SKM-1 treated with dmso at 0.1 percent for 144 hours (cell line): ENCODE measurements around the gene ADCYAP1.
"Not testable (repeated sequence)": the region's sequence is repeated elsewhere in the genome, so short reads cannot be mapped to it uniquely, and the experiment has no call there.

Source experiments
- DNase-seq: peaks from one replicate; lab custom pipeline; 2025; ENCODE audit not compliant: unreplicated experiment; lab: John Stamatoyannopoulos, UW

ADCYAP1 gene

DNA sequence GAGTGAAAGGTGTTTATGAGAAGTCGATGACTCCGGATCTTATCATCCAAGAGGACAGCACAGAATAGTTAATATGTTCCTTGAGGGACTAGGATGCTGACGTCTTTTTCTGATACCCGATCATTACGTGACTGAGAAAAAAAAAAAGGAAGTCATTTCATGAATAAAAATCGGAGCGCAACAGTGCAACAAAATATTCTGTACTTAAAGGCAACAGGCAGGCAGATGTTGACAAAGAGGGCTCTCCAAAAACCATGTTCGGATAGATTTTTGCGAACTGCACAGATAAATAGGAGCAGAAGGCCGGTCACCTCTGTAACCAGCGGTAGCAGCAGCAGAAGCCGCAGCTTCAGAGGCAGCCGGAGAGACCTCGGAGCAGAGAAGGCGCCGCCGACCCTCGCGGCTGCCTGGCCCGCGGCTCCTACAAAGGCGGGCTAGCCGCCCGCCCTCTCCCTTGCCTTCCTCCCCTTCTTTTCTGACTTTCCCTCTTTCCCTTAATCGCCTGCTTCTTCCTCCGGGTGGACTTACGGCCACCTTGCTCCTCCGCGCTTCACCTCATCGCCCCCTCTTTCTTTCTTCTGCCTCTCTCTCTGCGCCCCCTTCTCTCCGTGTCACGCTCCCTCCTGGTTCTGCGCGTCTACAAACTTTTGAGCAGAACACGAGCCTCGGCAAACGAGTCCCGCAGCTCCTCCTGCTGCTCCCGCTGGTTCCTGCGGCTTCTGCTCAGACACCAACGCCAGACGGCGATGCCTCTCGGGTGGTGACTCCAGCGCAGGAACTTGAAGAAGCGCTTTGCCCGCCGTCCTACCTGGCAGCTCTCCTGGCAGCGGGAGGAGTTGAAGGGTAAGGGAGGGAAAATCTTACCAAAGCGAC, at the start of gene ADCYAP1:
TSS of gene ADCYAP1 (plus strand) at position 654 of the 873 bp plus-strand sequence. CDS start 516 bp downstream, outside the sequence.
- no peak for DNase-seq

GRCh38 chr18:857986-858385, 46.7 kb upstream of the ADCYAP1 start:
- no peak for DNase-seq

DNA sequence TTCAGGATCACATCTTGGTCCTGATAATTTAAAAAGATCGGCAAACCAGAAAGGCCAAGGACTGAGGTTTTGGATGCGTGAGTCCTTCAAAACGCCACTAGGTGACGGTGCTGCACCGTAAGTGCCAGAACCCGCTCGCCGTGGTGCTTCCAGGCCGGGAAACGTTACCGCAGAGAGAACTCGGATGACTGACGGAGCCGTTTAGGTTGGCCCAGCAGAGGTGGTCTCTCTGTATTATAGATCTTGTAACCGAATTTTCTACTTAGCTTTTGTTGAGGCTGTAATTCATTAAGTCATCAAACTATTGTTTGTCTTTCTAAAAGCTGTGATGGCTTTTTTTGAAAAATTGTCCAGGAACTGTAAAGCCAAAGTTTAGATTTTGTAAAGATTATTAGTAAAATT, 39.8 kb upstream of the ADCYAP1 start:
- peak; percentile 49 for DNase-seq

- no peak for DNase-seq
Observed at GRCh38 chr18:867257-867656, 37.4 kb upstream of the ADCYAP1 start.

DNA sequence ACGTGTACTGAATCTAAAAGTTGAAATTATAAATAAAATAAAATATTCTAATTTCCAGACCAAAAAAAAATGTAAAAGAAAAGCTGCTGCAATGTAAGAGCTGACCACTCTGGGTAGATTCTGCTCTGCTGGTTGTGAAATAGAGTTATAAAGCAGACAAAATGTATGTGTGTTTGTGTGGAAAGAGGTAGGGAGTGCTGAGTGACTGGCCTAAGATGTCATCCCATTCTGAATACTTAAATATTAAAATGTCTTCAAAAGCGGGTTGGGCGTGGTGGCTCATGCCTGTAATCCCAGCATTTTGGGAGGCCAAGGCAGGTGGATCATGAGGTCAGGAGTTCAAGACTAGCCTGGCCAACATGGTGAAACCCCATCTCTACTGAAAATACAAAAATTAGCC, 31.2 kb upstream of the ADCYAP1 start:
- DNase-seq, result not testable (repeated sequence)

DNA sequence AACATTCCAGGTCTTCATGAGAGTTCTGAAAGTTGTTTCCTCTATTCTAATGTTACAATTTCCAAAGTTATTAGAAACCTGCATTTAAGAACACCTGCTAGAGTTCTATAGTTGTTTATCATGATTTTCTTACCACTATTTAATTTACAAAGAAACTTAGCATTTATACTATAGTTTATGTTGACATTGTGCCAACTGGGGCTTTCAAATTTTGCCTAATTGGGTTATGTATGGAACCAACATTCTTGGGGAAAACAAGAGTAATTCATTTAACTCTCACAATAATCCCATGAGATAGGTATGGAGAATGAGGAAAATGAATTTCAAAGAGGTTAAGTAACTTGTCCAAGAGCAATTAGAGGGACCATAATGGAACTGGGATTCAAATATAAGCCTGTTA, 28.8 kb upstream of the ADCYAP1 start:
- DNase-seq, result no peak

DNA sequence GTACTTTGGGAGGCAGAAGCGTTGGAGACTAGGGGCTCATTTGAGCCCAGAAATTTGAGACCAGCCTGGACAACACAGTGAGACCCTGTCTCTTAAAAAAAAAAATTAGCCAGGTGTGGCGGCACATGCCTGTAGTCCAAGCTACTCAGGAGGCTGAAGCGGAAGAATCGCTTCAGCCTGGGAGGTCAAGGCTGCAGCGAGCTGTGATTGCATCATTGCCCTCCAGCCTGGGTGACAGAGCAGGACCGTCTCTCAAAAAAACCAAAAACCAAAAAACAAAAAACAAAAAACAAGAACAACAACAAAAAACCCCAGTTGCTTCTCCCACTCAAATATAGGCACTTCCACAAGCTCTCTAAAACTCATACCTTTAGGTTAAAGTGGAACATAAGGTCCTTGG, 27.4 kb upstream of the ADCYAP1 start:
- no peak for DNase-seq

DNA sequence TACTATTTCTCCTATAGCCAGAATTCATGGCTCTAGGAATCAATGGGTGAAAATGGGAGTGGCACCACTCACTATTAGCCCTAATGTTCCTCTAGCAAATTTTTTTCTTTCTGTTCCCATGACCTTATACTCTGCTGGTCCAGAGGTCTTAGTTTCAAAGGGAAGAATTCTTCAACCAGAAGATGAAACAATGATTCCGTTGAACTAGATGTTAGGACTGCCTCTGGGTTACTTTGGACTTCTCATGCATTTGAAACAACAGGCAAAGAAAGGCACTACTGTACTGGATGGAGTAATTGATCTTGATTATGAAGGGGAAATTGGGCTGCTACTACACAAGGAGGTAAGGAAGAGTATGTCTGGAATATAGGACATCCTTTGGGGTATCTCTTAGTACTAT, 18.6 kb upstream of the ADCYAP1 start:
- no peak for DNase-seq

DNA sequence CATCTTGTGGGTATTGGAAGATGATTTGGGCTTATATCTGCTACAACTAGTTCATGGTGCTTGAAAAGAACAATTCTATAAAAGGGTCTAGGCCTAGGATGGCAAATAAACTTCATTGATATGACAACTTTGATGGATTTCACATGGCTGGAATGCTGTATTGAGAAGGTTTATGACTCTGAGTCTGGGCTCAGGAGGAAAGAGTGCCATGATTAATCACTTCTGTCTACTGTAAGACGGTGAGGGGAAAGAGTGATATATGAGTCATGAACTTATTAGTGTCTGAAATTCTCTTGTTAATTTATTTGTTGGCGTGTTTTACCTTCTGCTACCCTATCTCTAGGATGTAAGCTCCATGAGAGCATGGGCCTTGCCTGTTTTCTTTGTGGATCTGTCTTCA, 17.0 kb upstream of the ADCYAP1 start:
- no peak for DNase-seq

DNA sequence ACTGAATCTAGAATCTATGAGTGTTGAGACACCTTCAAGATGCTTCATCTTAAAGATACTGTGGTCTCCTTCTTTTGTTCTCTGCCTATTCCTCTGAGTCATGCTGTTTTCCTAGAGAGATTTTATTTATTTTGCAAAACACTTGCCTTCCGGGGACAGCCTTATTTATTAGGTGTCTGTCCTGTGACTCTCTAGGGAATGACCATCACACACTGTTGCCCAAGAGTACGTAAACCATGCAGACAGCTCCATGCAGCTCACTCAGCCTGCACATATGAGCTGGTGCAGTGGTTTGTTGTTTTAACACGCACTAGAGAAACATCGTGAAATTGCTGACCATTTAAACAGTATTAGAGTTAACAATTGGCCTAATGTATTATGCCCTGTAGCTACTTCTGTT, 12.4 kb upstream of the ADCYAP1 start:
- no peak for DNase-seq

DNA sequence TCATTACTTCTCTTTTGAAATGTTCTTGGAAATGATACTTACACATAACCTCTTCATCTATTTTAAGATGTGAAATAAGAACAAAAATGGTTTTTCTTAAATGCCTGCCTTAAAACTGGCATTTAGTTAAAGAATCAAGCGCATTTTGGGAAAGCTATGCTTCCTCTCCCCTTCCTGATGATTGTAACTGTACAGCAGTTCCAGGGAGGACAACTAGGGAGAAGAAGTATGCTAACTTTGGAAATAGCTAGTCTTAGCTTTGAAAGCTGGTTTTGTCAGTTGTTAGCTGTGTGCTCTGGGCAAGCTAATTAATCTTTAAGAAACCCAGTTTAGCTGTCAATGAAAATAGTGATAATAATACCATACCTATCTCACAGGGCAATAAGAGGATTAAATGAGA, 8.4 kb upstream of the ADCYAP1 start:
- no peak for DNase-seq

GRCh38 chr18:901761-902160, 2.9 kb upstream of the ADCYAP1 start:
- DNase-seq, result no peak

GRCh38 chr18:902229-902628, 2.4 kb upstream of the ADCYAP1 start:
- DNase-seq, result no peak

- no peak for DNase-seq
Observed at GRCh38 chr18:903701-904100, 970 bp upstream of the ADCYAP1 start.

DNA sequence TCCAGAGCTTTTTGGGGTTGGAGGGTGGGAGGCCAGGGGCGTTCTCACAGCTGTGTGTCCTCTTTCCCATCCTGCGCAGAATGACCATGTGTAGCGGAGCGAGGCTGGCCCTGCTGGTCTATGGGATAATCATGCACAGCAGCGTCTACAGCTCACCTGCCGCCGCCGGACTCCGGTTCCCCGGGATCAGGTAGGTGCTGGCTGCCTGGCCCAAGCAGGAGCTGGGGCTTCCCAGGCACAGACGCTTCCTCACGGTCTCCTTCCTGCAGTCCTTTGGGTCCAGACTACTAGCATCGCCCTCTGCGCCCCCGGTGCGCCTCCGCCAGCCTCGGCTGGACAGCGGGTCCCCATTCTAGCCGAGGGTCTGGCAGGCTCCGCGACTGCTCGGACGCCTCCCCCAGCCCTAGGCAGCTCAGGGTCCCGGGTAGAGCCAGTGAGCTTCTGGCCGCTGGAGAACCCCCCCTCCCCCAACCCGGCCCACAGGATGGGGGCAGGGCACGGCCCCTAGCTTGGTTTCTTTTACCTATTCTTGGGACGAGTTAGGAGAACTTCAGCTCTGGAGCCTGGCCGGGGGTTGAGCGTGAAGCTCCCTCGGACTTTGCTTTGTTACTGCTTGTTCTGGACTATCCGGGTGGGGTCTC, 756 bp downstream of the ADCYAP1 start:
- DNase-seq, result no peak

GRCh38 chr18:905948-906415, 1.3 kb downstream of the ADCYAP1 start:
- DNase-seq, result no peak

GRCh38 chr18:906416-907114, 1.9 kb downstream of the ADCYAP1 start:
- DNase-seq, result no peak

DNA sequence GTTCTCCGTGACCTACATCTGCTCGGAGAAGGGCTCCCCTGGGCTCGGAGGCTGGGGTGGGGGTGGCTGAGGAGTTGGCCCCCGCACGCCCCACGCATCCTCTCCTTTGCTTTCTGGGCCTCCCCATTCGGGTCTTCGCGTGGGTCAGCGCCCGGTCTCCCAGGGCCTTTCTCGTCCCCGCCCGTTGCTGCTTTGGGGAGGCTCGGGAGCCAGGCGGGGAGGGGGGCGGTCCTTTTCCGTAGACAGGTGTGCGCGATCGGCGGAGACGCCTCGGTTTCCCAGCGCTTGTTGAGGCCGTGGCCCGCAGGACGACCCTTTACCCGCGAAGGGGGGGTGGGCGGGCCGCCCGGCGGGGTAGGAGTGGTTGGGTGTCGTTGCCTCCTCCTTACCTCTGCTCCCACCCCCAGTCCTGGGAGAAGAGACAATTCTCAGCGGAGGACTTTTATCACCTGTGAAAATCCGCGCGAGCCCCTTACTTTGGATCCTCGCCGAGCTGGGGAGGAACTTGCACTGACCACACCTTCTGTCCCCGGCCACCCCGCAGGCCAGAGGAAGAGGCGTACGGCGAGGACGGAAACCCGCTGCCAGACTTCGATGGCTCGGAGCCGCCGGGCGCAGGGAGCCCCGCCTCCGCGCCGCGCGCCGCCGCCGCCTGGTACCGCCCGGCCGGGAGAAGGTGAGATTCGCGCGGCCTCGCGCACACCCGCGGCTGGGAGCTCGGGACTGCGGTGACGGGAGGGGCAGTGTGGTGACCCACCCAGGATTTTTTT, 2.6 kb downstream of the ADCYAP1 start:
- DNase-seq, result no peak

DNA sequence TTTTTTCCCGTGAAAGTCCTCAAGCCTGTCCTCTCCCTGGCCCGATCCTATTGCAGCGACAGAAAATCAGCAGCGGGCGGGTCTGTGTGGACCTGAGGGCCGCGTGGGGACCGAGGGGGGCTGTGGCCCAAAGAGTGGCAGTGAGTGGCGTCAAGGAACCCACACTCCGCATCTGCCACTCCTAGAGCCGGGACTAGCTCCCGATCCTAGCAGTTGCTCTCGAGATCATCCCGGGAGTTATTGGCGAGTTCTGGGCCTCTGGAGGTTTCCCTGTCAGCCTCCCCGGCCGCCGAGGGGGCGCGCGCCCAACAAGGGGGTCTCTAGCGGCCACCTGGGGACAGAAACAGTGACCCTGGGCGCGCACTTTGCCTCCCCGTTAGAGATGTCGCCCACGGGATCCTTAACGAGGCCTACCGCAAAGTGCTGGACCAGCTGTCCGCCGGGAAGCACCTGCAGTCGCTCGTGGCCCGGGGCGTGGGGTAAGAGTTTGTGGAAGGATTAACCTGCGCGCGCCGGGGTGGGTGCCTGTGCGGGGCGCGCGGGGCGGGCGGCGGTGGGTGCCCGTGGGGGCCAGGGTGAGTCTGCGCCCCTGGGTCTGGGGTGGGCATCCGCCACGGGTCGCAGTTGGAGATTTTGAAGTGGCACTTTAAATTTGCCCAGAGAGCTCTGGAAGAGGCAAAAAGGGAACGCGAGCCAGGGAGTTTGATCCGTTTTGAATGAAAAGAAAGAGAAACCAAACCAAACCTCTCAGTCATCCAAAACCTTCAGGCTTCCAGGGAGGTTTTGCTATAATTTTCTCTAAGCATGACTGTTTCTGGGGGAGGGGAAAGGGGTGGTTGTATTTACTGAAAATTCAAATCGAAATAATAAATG, 3.5 kb downstream of the ADCYAP1 start:
- DNase-seq, result no peak
